Stimulated activated CD8-positive, alpha-beta memory T cell treated with anti-CD3 and anti-CD28 coated beads, Interleukin-2, amount 100 ng/mL, for 48 hours (primary cell): ENCODE measurements around the gene APIP.

Experiments
- DNase-seq, 2 donors: peaks; one replicate each; pipeline ENCODE4 v3.0.0-alpha.2; 2020; ENCODE audit warnings: low read depth in 2 of 2

Gene APIP

DNA sequence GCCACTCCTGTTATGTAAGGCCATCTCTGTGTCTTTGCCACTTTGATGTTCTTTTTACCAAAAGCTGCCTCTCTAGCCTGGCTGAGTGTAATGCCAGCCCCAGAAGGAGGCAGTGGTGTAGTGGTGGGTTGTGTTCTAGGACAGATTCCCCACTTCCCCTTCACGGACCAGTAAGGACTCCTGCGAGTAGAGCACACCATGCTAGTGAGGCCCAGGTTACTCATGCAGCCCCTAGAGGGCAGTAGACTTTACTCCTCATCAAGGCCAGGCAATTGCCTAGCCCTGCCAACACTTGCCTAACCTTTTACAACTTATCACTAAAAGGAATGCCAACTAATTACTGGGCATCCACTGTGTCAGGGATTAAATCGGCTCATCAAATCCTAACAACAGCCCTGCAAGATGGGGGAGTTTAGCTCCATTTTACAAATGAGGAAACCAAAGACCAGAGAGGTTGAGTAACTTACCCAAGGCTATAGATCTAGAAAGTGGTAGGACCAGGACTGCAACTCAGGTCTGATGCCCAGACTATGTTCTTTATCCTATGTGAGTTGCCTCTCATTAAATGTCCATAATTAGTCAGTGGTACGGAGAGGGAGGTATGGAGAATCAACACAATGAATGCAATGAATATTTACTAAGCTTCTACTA lies 75.3 kb downstream of the APIP start:
- DNase-seq = no peak

DNA sequence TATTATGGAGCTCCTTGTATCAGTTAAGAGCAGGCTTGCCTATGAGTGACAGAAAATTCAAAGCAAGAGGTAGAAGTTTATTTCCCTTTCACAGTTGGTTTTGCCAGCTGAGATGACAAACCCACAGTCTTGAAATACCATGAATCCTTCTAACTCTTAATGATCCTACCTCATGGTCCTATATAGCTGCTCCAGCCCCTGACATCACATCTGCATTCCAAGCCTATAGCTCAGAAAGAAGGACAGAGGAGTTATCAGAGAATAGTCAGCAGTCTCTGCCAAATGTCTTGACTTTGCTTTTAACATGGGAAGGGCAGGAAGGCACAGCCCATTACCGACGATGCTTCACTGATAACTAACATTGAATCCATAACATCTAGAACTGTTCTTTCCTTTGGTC lies 76.2 kb downstream of the APIP start:
- DNase-seq = no peak

DNA sequence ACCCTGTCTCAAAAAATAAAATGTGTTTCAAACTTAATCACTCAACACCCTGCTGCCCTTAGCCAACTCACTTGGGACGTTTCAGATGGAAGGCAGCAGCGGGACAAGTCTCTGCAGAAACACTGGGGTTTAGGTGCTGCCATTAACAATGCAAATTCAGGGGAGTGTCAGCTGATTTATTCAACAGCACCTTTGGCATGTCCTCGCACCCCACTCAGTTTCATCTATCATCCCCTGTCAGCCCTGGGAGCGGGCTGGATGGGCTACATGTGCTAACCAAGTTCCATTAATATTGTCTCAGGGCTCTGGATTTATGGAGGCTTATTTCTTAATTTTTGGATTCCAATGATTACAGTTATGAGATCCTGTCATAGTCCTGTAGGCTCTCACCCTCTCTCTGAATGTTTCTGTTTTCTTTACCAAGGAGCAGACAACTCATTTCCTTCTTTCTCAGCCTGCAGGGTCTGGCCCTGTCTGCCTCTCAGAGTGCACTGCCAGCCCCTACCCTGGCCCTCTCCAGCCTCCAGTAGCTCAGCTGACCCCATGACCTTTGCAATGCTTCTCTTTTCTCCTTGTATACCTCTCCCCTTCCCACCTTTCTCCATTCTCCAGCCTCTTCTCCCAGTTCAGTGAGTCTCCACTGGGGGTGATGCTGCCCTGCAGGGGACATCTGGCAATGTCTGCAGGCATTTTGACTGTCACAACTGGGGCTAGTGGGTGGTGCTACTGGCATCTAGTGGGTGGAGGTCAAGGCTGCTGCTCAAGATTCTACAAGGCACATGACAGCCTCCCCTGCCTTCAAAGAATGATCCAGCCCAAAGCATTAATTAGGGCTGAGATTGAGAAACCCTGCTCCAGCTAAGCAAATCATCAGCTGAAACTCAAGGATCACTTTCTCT lies 79.0 kb downstream of the APIP start:
- DNase-seq = no peak

DNA sequence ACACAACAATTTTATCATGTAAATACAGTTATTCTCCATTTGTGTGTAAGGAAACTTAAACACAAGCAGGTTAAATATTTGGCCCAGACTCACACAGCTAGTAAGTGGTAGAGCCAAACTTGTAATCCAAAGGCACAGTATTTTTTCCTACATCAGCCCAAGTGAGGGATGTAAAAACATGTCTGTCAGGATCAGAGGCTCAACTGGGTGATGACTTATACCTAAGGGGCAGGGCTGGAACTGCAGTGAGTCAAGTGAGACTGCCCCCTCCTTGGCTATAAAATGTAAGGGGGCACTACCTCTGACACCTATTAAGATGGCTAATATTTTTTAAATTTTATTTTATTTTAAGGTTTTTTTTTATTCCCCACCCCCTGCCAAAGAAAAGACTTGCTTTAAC lies 82.6 kb downstream of the APIP start:
- no peak for DNase-seq
